DND-41 (cell line): Measurements from ENCODE around the gene KSR2.

ENCODE experiments used
- EZH2 ChIP-seq: IDR thresholded peaks from 3 replicates; pipeline ENCODE4 v1.6.1; 2012; ENCODE audit warnings: borderline replicate concordance, low read depth, mild to moderate bottlenecking, moderate library complexity, low read length, inconsistent platforms; ENCODE audit not compliant: severe bottlenecking
- TF ChIP-seq, protein P1 (sequence below): IDR thresholded peaks from 2 replicates; pipeline ENCODE4 v1.5.1; 2012; ENCODE audit warnings: borderline replicate concordance, low read length, moderate library complexity, mild to moderate bottlenecking; ENCODE audit not compliant: poor library complexity, severe bottlenecking; ENCODE audit errors: extremely low read depth

- TF ChIP-seq, protein P1, sequence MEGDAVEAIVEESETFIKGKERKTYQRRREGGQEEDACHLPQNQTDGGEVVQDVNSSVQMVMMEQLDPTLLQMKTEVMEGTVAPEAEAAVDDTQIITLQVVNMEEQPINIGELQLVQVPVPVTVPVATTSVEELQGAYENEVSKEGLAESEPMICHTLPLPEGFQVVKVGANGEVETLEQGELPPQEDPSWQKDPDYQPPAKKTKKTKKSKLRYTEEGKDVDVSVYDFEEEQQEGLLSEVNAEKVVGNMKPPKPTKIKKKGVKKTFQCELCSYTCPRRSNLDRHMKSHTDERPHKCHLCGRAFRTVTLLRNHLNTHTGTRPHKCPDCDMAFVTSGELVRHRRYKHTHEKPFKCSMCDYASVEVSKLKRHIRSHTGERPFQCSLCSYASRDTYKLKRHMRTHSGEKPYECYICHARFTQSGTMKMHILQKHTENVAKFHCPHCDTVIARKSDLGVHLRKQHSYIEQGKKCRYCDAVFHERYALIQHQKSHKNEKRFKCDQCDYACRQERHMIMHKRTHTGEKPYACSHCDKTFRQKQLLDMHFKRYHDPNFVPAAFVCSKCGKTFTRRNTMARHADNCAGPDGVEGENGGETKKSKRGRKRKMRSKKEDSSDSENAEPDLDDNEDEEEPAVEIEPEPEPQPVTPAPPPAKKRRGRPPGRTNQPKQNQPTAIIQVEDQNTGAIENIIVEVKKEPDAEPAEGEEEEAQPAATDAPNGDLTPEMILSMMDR: no peak
- no peak for TF ChIP-seq EZH2
Observed at GRCh38 chr12:117680312-117680711, 288.5 kb downstream of the KSR2 start.
